OCI-LY1 (cell line): ENCODE measurements around the gene CALY.

Experiments used
- EZH2 ChIP-seq: fragments of 200-600 bp; sonication (generic), shearing (Covaris generic); IDR thresholded peaks from 2 replicates; pipeline ENCODE4 v1.8.0; 2017; ENCODE audit warnings: borderline replicate concordance, mixed run types, mild to moderate bottlenecking, antibody characterized with exemption, low read length, moderate library complexity, mixed read lengths
- TF ChIP-seq, protein P1 (sequence below): fragments of 200-600 bp; sonication (generic), shearing (Covaris generic); IDR thresholded peaks from 2 replicates; pipeline ENCODE4 v1.5.1; 2017; ENCODE audit warnings: mild to moderate bottlenecking, antibody characterized with exemption, low read length, moderate library complexity, mixed read lengths

DNA sequence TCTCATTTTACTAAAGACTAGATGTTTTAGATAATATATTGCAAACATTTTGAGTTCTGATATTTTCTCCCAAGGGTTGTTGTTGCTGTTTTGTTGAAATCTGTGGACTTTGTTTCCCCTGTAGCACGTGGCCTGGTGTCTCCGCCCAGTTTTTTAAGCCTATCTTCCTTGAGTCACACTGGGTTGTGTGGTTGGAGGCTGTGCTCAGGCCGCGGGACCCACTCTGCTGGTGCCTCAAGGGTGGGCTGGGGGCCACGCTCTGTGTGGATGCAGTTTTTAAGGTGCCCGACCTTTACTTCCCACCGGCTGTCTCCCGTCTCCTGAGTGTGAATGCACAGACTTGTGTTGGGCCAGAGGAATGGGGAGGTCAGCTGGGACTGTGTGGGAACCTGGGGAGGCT is 6.2 kb upstream of the CALY start:
- no peak for TF ChIP-seq EZH2
- TF ChIP-seq, protein P1, sequence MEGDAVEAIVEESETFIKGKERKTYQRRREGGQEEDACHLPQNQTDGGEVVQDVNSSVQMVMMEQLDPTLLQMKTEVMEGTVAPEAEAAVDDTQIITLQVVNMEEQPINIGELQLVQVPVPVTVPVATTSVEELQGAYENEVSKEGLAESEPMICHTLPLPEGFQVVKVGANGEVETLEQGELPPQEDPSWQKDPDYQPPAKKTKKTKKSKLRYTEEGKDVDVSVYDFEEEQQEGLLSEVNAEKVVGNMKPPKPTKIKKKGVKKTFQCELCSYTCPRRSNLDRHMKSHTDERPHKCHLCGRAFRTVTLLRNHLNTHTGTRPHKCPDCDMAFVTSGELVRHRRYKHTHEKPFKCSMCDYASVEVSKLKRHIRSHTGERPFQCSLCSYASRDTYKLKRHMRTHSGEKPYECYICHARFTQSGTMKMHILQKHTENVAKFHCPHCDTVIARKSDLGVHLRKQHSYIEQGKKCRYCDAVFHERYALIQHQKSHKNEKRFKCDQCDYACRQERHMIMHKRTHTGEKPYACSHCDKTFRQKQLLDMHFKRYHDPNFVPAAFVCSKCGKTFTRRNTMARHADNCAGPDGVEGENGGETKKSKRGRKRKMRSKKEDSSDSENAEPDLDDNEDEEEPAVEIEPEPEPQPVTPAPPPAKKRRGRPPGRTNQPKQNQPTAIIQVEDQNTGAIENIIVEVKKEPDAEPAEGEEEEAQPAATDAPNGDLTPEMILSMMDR: no peak
